Endometrial microvascular endothelial cells (primary cell): ENCODE results near the gene DNASE1L3. TPM values are rescaled to one million over a fixed set of nuclear protein-coding genes. Genes with fewer than 3 reads are reported as not detected.

ENCODE experiments used
- in situ Hi-C: cut with HindIII; loops from 2 replicates; pipeline ENCODE4 v1.10.0; 2017; ENCODE audit warnings: low sequenced_read_pairs, low pct_unique_long_range_greater_than_20kb; ENCODE audit errors: inconsistent ontology term
- total RNA-seq: library from RNA; depleted of rRNA; stranded (reverse); fragments of >200 nt; gene quantifications from one replicate; pipeline ENCODE4 v1.2.3, GENCODE V29; 2015; ENCODE audit errors: inconsistent ontology term

The DNASE1L3 gene
- total RNA-seq, 1 donor from 2014 or later, result not detected

GRCh38 chr3:58150130-58150809 lies 60.5 kb downstream of the DNASE1L3 start:
- in situ Hi-C loops, result no loop called here

DNA sequence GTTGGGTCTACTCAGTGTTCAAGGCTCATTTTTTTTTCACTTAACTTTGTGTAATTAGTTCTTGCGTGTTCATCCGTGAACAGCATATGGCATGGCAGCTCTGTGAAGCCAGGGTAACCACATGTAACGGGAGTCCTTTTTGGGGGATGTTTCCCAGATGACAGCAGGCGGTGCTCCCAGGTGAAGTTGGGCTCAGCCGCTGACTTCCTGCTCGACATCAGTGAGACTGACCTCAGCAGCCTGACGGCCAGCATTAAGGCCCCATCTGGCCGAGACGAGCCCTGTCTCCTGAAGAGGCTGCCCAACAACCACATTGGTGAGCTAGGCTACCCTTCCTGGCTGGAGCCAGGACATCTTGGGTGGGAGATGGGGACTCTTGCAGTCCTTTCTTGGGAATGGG lies 62.7 kb downstream of the DNASE1L3 start:
- in situ Hi-C loops, result no loop called here

GRCh38 chr3:58144478-58145325 lies 66.1 kb downstream of the DNASE1L3 start:
- in situ Hi-C loops, result no loop called here

- in situ Hi-C loops, result no loop called here
Measured at GRCh38 chr3:58143417-58144055, 67.2 kb downstream of the DNASE1L3 start.

Other genes with a start within 250 kb of the DNASE1L3 start
- gene FLNB, start 202.6 kb downstream of the DNASE1L3 start, total RNA-seq, result 503 TPM
- 7.5 TPM for gene ABHD6, start 26.8 kb upstream of the DNASE1L3 start, total RNA-seq
- 18.2 TPM for gene RPP14, start 95.3 kb upstream of the DNASE1L3 start, total RNA-seq
- gene HTD2, start 95.5 kb upstream of the DNASE1L3 start, total RNA-seq, result 20.7 TPM
- 16.0 TPM for gene PXK, start 121.9 kb upstream of the DNASE1L3 start, total RNA-seq
- gene PDHB, start 222.9 kb upstream of the DNASE1L3 start, total RNA-seq, result 98.7 TPM